Stimulated activated CD4-positive, alpha-beta T cell treated with anti-CD3 and anti-CD28 coated beads, TNF-alpha, amount 100 ng/mL, for 24 hours (primary cell): Measurements from ENCODE around the gene PKN1.

Experiments
- DNase-seq, 3 experiments: peaks; one replicate each; pipeline ENCODE4 v3.0.0-alpha.2; 2020; ENCODE audit warnings: low read depth in 3 of 3

The PKN1 gene

GRCh38 chr19:14406645-14407401 lies 26.3 kb upstream of the PKN1 start:
- DNase-seq, result no peak

DNA sequence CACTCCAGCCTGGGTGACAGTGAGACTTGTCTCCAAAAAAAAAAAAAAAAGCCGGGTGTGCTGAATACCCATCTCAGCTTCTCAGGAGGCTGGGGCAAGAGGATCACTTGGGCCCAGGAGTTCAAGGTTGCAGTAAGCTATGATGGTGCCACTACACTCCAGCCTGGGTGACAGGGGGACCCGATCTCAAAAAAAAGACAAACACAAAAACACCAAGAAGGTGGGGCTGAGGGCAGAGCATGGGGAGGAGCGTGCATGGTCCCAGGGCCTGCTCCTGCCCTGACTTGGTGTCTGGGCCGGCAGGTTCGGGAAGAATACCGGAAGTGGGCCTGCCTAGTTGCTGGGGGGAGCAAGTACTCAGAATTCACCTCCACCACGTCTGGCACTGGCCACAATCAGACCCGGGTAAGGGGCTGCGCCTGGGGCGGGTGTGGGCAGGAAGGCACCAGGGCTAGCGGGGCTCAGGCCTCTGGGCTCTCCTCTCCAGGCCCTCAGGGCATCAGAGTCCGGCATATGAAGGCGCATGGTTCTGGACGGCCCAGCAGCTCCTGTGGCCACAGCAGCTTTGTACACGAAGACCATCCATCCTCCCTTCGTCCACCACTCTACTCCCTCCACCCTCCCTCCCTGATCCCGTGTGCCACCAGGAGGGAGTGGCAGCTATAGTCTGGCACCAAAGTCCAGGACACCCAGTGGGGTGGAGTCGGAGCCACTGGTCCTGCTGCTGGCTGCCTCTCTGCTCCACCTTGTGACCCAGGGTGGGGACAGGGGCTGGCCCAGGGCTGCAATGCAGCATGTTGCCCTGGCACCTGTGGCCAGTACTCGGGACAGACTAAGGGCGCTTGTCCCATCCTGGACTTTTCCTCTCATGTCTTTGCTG lies 25.3 kb upstream of the PKN1 start:
- no peak for DNase-seq

DNA sequence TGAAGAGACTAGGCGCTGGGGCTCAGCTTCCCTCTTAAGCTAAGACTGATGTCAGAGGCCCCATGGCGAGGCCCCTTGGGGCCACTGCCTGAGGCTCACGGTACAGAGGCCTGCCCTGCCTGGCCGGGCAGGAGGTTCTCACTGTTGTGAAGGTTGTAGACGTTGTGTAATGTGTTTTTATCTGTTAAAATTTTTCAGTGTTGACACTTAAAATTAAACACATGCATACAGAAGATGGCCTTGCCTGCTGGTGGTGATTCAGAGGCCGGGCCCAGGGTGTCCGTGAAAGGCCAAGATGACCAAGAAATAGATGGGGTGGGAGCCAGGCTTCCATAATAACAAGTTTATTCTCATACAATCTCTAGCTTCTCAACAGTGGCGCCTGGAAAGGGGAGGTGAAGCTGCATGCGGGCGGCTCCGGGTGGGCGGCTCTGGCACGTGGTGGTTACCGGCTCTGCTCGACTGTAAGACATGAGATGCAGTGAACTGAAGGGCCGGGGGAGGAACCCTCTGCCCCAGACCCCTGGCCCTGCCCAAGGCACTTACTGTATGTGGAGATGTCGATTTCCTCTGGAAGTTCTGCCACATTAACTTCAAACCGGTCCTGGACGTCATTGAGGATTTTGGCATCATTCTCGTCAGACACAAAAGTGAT lies 24.5 kb upstream of the PKN1 start:
- no peak for DNase-seq

DNA sequence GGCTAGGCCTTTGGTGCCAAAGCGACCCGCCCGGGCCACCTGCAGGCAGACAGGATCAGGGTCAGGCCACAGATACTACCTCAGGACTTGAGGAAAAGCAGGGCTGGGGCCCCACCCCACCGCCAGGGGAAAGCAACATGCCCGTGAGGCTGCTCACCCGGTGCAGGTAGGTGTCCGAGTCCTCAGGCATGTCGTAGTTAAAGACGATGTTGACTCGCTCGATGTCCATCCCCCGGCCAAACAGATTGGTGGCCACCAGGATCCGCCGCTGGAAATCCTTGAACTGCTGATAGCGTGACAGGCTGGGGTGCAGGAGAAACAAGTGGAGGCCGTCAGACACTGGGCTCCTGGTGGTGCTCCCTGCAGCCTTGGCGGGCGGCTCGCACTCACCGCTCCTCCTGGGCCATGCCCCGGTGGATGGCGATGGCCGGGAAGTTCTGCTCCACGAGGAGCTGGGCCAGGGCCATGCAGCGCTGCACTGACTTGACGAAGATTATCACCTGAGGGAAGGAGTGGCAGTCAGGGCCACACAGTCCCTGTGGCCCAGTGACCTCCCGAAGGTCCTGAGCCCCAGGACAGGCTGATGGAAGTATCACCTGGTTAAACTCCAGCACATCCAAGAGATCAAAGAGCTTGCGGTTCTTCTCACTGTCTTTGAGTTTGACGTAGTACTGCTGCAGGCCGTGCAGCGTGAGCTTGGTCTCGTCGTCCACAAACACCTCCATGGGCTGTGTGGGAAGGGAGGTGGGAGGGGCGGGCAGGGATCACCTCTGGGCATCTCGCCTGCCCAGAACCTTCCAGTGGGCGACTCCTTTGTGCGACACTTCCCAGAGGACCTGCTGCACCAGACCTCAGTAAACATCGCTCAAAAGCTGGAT lies 23.7 kb upstream of the PKN1 start:
- DNase-seq, result no peak

DNA sequence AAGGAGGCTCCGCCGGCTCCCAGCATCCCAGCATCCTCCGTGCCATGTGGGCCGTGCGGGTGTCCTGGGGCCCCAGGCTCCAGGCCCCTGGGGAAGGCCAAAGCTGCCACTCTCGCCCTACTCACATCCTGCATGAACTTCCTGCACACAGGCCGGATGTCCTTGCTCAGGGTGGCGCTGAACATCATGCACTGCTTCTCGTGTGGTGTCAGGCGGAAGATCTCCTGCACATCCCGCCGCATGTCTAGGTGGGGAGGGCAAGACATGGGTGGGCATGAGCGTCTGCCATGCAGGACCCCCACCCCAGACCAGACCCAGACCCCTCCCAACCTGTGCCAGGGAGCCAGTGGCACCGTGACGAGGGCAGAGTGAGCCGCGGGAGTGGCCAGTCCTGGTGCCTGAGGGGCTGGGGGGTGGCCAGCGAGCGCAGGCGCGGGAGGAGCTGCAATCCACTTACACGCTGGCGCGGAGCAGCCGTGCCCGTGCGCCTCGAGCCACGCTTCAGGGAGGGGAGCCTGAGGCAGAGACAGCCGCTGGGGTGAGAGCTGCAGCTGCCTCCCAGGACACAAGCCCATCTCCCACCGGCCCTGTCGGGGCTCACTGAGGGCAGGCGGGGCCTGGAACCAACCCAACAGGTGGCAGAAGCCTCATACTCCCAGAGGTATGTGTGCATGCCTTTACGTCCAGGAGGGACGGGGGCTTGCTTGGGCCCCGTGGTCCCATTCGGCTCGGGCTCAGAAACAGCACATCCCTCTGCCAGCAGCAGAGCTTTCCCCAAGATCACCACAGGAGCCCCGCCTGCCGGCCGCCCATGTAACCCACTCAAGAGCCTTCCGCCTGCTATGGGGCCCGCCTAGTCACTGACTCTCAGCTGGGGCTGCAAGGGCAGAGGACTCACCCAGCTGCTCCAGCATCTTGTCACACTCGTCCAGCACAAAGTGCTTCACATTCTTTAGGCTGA lies 22.7 kb upstream of the PKN1 start:
- no peak for DNase-seq

DNA sequence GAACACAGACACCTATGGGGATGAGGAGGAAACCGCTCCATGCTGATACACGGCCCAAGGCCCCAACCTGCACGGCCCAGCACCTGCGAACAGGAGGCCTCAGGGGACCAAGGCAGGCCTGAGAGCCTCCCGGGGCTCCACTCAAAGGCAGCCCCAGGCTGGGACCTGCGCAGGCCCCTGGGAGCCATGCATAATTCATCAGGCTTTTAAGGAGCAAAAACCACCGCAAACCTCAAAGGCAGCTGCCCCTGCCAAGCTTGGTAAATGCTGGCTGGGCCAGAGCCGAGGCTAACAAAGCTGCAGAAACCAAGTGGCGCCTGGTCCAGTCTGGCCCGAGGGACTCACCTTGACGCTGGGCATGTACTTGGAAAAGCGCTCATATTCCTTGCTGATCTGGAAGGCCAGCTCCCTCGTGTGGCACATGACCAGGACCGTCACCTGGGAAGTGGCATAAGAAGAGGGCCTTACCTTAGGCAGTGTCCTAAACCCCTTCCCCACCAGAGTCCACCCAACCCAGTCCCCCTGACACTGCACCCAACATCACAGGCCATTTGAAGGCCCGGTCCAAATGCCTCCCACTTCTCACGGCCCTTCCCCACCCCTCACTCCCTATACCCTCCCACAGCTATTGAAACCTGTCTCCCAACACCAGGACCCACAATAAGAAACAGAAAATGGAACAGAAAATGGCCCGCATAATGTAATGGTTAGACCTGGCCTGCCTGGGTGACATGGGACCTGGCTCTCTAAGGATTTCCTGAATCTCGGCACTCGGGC lies 21.8 kb upstream of the PKN1 start:
- DNase-seq, result no peak

GRCh38 chr19:14411938-14412245 lies 21.2 kb upstream of the PKN1 start:
- DNase-seq, result no peak

- DNase-seq, result no peak
These were observed 20.6 kb upstream of the PKN1 start for GRCh38 chr19:14412324-14412995.

DNA sequence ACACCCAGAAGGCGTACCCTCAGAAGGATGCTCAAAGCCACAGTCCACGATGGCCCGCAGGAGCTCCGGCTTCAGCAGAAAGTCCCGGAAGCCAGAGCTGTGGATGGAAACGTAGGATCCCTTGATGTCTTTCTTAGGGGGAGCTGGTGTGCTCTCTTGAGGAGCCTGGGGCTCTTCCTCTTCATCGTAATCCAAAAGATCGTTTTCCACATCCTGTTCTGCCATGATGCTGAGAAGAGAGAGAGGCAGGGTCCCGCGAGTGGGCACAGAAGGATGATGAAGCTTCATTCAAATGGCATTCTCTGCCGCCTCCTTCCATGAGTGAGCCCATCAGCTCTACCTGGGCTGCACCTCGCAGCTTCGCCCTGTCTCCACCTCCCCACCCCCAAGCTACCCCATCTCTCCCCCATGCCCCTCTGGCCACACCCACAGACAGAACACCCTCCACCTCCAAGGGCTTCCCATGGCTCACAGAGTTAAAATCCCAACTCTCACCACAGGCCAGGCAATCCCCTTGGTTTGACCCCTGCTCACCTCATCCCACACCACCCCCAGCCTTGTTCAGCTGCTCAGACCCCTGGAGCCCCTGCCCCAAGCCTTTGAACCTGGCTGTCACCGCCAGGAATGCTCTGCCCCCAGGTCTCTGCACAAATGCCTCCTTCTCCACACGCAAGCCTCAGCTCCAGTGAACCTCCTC lies 20.0 kb upstream of the PKN1 start:
- no peak for DNase-seq

DNA sequence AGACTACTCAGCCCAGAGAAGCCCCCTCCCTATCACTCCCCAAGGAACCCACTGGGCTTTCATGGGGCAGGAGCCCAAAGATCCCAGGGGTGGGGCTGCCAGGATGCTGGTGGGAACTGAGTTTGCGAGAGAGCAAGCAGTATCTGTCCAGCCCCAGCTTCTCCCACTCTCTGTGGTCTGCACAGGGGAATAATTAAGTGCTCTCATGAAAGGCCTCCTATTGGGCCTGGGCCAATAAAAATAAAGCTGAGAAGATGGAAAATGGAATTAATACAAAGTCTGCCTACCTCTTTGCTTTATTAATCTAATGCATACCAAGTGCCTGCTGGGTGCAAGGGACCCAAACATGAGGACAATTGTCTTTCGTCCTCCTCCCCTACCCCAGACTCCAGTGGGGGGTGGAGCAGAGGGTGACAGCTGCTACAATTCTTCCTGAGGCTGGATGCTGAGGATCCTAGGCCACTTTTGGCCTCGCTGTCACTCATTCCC lies 19.4 kb upstream of the PKN1 start:
- no peak for DNase-seq

DNA sequence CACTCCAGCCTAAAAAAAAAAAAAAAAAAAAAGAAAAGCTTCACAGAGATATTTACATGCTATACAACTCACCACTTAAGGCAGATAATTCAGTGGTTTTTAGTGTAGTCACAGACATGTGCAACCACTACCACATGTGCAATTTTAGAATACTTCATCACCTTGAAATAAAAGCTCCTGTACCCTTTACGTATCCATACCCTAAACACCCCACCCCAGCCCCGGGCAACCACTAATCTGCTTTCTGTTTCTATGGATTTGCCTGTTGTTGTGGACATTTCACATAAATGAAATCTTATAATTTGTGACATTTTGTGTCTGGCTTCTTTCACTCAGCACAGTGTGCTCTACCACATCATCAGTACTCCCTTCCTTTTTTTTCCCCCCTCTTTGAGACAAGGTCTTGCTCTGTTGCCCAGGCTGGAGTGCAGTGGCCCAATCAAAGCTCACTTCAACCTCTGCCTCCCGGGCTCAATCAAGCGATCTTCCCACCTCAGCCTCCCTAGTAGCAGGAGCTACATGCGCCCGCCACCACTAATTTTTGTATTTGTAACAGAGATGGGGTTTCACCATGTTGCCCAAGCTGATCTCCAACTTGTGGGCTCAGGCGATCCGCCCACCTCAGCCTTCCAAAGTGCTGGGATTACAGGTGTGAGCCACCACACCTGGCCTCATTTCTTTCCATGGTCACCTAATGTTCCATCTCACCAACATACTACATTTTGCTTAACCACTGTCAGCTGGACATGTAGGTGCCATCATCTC lies 18.0 kb upstream of the PKN1 start:
- no peak for DNase-seq

GRCh38 chr19:14416817-14417231 lies 16.3 kb upstream of the PKN1 start:
- DNase-seq, result no peak

DNA sequence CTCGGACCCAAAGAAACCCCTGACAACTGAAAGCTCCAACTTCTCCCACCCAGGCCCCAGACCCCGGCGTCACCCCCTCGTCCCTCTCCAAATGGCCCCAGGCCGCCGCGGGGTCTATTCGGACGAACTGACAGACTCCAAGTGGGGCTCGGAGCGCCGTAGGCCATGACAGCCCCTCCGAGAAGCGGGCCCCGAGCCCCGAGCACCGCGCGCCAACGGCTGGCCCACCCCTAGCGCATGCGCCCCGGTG lies 14.3 kb upstream of the PKN1 start:
- DNase-seq, result peak in 2 of 3 experiments; percentile 69 to 73

DNA sequence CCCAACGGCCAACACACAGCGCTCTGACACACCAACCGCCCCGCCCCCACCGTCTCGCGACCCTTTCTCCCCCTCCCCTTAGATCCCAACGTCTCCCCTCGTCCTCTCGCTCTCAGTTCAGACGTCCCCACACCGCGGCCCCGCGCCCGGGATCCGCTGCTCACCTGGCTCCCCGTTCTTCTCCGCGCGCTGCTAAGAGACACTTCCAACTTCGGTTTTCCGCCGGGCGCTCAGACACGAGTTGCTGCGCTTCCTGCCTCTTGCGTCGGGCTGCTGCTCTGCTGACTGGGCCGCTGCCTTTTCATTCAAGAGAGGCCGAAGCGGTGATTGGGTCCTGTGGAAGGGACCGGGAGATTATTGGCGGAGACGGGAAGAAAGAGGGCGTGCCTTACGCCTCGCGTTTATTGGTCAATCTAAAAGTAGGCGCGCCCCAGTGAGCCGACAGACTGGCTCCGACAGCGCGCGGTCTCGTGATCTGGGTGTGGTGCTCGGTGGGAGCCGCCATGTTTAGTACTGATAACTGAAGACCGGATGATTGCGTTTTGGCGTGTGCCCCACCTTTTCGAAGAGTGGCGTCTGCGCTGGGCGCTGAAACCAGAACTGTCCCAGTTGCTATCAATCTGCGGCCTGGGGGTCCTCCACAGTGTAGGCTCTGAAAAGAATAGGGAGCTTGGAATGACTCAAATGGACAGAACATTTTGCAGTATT lies 13.8 kb upstream of the PKN1 start, which contains the start of gene DDX39A:
Gene DDX39A (minus strand): TSS at position 236 of the 708 bp plus-strand sequence. CDS start 6,121 bp downstream, outside the sequence.
- peak; percentile 93 to 96 (median 95) for DNase-seq

DNA sequence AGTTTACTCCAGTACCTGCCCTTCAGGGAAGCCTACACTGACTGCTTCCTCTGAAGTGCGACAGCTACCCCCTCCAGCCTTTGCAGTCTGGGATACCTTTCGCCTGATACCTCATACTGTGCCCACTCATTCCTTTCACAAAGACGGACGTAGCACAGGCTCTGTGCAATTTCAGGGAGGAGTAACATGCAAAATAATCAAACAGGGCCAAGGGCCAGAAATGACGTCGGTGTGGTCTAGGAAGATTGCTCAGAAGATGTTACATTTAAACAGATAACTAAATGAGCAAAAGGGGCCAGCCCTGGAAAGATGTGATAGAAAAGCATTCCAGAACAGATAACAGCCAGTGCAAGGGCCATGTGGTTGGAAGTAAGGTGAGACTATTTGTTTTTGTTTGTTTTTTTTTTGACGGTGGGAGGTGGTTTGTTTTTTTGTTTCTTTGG lies 7.4 kb upstream of the PKN1 start:
- no peak for DNase-seq

GRCh38 chr19:14427461-14427860 lies 5.6 kb upstream of the PKN1 start:
- no peak for DNase-seq

DNA sequence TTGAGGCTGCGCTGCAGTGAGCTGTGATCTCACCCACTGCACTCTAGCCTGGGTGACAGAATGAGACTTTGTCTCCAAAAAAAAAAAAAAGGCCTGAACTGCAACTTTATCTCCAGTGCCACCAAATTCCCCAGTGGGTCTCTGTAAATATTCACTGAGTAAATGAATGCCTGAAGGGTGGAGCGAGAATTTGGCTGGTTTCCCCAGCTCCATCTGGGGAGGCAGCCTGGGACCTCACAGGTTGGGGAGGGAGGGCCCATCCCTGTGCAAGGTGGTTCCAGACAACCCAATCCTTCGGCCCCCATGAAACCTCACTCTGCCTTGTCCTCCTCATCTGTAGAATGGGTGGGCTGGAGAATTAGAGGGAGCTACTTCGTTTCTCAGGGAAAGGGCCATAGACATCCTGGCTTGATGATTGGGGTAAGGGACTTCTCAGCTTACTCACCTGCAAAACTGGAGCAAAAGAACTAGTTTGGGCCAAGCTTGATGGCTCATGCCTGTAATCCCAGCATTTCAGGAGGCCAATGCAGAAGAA lies 4.2 kb upstream of the PKN1 start:
- DNase-seq, result no peak
